NK-92 treated with Interleukin-12 subunit alpha and Interleukin-12 subunit beta, amount 100 ng/mL, for 24 hours (cell line): ENCODE measurements around the gene EXOC3L4.
A peak's percentile ranks its signal among the peaks of the same experiment; 100 is the strongest.

Experiments
- DNase-seq: peaks from one replicate; lab custom pipeline; 2025; lab: John Stamatoyannopoulos, UW

The EXOC3L4 gene

GRCh38 chr14:103070971-103071542 lies 23.5 kb upstream of the EXOC3L4 start:
- DNase-seq, result no peak

GRCh38 chr14:103071544-103072251 lies 22.8 kb upstream of the EXOC3L4 start:
- no peak for DNase-seq

GRCh38 chr14:103072595-103073366 lies 21.7 kb upstream of the EXOC3L4 start:
- DNase-seq, result no peak

DNA sequence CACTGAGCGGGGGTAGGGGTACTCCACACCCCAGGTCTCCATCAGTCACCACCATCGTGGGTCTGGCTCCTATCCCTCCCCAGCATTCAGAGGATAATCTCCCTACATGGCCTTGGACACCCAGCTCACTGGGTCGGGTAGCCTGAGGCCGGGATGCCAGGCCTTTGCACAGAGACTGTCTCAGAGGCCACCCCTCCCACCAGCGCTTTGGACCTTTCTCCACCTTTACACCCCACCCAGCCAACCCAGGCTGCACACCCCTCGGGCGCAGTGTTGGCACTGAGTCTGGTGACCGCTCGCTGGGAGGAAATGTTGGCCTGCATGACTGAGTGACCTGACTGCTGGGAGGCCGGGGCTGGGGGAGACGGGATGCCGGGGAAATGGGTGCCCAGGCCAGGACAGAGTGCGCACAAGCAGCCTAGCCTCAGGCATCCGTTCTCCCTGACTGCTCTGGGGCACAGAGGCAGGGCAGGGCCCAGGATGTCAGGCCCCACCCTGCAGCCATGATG lies 21.1 kb upstream of the EXOC3L4 start:
- DNase-seq, result no peak

DNA sequence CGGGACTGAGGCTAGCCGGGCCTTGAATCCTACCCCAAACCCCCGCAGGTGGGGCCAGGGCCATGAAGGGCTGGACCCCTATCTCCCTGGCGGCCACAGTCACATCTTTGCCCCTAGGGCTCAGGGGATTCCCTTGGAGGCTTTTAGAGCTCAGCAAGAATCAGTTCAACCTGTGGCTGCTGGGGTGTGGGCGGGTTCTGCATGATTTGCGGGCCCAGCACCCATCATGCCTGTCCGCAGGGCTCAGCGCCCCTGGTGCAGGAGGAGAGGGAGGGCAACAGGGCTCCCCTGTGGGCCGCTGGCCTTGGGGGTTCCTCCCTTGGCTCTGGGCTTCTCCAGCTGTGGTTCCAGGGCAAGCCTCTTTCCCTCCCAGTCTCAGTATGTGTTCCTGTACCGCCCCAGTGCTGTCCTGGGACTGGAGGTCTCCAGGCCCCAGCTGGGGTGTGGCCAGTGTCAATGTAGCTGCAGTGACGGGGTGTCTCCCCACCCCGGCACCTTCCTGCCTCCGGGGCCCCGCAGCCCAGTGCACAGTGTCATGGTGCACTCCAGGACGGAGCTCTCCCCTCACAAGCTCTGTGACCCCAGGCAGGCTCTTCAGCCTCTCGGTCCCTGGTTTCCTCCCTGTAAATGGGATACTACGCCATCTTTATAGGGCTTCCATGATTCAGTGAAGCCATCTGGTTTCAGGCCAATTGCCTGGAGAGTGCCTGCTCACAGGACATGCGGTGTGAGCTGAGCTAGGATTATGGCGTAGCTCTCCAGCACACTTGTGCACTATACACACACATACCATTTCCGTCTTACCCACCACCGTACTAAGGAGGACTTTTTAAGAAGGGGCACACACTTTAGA lies 20.4 kb upstream of the EXOC3L4 start:
- no peak for DNase-seq

DNA sequence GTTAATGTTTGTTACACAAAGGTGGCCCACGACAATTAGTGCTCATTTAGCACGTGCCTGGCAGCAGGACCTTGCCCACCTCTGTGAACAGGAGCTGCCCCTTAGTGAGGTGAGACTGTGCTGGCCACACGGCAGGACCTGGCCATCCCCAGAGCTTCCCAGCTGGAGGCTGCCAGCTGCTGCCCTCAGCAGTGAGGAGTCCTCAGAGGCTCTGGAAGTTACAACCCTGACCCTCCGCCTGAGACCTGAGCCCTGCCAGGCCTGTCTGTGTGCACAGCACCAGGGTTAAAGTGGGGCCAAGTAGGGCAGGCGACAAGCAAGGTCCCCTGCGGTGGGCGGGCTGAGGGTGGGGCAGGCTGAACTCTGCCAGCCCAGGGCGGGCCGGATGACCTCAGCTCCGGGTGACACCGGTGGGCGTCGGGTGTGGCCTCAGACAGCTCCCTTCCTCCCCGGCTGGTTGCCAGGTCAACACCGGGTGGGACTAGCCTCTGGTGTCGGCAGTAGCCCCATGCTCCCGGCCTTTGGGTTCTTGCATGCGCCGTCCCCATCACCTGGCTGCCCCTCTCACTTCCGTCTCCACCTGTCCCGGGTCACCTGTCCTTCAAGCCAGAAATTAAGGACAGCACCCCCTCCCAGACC lies 19.7 kb upstream of the EXOC3L4 start:
- DNase-seq, result no peak

GRCh38 chr14:103078420-103078749 lies 16.1 kb upstream of the EXOC3L4 start:
- peak; percentile 48 for DNase-seq

- no peak for DNase-seq
These were observed 15.5 kb upstream of the EXOC3L4 start for GRCh38 chr14:103078860-103079587.

- no peak for DNase-seq
These were observed 12.6 kb upstream of the EXOC3L4 start for GRCh38 chr14:103081951-103082350.

DNA sequence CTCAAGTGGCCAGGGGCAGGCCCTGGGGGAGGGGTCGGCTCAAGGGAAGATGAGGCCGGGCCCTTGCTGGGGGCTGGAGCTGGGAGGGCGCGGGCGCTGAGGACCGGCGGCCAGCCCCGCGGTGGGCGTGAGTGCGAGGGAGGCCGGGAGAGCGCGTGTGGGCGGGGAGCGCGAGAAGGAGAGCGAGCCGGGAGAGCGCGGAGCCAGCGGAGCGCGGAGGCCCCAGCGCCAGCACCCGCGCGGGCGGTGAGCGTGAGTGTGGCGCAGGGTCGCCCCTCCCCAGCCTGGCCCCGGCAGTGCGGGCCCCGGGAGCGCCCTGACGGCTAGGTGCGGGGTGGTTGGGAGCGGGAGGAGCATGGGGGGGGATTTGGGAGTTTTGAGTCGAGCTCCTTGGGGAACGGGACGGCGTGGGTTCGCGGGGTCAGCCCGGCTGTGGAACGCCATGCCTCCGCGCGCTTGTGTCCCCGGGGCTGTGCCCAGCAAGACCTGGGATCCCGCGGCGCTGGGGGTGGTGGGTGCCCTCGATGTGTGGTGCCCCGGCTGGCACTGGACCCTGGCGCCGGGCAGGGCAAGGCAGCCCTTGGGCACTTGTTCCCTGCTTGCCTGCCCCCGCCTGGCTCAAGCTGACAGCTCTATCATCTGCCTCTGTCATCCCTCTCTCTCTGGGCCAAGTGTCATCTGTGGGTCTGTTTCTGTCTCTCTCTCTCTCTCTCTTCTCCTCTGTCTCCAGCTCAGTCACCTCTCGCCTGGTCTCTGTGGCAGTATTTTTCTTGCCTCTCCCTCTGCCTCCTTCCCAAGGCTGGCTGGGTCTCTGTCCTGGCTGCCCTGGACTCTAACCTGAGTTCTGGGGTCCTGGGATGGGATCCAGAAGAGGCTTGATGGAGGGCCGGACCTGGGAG lies 10.3 kb upstream of the EXOC3L4 start, which contains the start of gene LBHD2:
Gene LBHD2 (plus strand): TSS at position 190 of the 899 bp plus-strand sequence. CDS start 1,803 bp downstream, outside the sequence.
- no peak for DNase-seq

DNA sequence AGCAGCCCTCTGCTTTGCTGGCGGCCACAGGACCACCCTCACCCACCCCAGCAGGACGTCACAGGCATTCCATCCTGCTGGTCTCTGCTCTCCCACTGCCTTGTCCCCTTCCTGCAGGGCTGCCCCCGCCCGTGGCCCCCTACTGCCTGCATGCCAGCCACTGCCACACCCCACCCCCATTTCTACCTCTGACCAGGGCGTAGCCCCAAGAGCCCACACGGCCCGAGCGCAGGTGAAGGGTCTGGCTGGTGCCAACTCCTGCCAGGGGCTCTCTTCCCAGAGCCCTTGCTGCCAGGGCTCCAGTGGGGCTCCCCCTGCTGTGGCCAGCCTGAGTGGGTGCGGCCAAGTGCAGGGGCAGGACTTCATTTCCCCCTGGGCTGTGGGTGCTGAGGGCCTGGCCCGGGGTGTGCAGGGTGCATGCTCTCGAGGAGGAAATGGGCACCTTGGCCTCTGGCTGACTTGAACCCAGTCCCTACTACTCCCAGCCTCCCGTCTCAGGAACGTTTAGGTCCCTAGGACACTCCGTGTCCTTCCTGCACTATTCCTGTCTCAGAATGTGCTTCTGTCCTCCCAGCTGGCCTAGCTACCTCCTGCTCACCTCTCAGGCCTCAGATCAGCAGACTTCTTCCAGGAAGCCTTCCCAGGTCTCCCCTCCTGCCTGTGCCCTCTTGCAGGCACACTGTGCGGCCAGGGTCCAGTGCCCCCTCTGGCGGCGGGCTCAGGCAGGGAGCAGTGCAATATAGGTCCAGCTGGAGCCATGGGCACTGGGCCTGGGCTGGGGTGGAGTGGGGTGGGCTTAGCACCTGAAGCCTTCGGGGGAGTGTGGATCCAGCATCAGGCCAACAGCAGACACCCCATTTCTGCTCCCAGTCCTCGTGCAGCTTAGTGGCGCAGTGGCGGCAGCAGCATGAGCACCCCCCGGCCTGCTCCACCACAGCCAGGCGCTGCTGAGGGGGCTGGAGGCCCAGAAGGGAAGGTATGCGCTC lies 9.1 kb upstream of the EXOC3L4 start:
- DNase-seq, result no peak

GRCh38 chr14:103086771-103087342 lies 7.7 kb upstream of the EXOC3L4 start:
- DNase-seq, result no peak

DNA sequence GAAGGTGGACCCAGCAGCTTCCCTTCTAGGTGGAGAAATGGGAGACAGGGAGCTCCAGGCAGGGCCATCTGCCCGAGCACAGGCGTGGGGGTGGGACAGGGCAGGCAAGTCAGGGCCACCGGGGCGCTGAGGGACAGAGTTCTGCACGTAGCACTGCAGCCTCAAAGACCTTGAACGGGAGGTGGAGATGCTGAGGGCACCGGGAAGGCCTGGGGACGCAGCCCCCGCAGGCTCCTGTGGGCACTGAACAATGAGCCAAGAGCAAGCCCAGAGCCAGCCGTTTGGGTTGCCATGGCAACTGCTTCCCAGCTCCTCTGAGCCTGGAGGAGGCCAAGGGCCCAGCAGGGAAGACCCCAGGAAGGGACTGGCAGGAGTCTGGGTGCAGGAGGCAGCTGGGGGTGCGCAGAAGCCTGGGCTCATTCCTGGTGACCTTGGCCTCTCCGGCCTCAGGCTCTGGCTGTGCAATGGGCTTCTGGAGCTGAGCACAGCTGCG lies 7.1 kb upstream of the EXOC3L4 start:
- DNase-seq, result no peak

GRCh38 chr14:103088921-103089320 lies 5.6 kb upstream of the EXOC3L4 start:
- DNase-seq, result no peak

DNA sequence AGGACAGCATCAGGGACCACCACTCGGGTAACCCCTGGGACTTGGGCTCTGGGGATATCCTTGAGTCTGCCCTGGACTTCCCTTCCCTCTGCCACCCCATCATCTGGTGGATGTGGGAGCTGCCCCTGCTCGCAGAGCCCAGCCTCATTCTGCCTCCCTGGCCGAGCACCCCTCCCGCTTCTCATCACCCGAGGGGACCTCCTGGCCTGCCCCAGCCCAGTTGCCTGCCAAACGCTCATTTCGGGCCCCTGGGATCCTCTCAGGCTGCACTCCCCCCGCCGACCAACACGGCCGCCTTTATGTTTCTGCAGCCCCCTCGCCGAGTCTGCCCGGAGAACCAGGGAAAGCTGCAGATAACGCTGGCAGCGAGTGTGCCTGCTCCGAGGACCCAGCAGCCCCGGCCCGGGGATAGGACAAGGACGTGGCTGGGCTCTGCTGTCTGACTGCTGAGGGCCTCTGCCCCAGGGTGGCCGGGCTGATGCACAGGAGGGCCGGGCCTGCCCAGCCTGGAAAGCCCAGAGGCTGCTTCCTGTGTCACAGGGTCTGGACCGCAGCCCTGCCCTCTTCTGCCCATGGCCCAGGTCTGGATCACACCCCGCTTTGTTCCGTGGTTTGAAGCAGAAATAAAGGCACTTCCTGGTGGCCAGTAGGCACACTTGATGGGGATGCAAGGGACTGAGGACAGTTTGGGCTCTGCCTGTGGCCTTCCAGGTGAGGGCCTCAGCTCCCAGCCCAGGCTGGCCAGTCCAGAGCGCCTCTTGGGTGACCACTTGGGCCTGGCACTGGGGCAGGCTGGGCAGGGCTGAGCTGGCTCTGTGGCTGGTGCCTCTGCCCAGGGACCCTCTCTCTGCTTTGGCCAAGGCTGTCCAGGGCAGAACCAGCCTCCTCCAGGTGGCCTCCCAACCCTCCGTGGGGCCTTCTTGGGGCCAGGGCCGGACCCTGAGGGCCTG lies 4.9 kb upstream of the EXOC3L4 start:
- DNase-seq, result no peak

GRCh38 chr14:103090481-103091020 lies 4.0 kb upstream of the EXOC3L4 start:
- DNase-seq, result no peak
